Sigmoid colon (tissue), 7 donors: ENCODE measurements around the gene DHRS2. TPM values are rescaled to one million over a fixed set of nuclear protein-coding genes. Genes with fewer than 3 reads are reported as not detected.

Source experiments
- DNase-seq: peaks from one replicate; pipeline ENCODE4 v3.0.0-alpha.2; 2019
- H3K27ac ChIP-seq, 4 donors: fragments of 200-600 bp; sonication (generic); one replicate each; pipeline ENCODE4 v1.5.1; 2016 to 2019; ENCODE audit warnings: mild to moderate bottlenecking in 1 of 4
- H3K27me3 ChIP-seq, 3 donors: fragments of 200-600 bp; sonication (generic); one replicate each; pipeline ENCODE4 v1.5.1; 2019; ENCODE audit warnings: mild to moderate bottlenecking in 1 of 3
- H3K36me3 ChIP-seq, 4 donors: fragments of 200-600 bp; sonication (generic); one replicate each; pipeline ENCODE4 v1.5.1; 2016 to 2019
- H3K4me1 ChIP-seq, 4 donors: fragments of 200-600 bp; sonication (generic); one replicate each; pipeline ENCODE4 v1.5.1; 2017 to 2019
- H3K4me3 ChIP-seq, 4 donors: fragments of 200-600 bp; sonication (generic); one replicate each; pipeline ENCODE4 v1.5.1; 2017 to 2019; ENCODE audit warnings: mild to moderate bottlenecking in 2 of 4, moderate library complexity in 1 of 4
- H3K9me3 ChIP-seq, 4 donors: fragments of 200-600 bp in 3 of 4; sonication (generic) in 3 of 4; one replicate each; pipeline versions ENCODE4 v1.5.1 to v1.6.1; 2013 to 2019
- CTCF ChIP-seq, 4 experiments: fragments of 450-650 bp in 3 of 4; fragments of 200-600 bp in 1 of 4; IDR thresholded peaks; one replicate each; pipeline ENCODE4 v1.5.1; 2016 to 2019; ENCODE audit warnings: antibody characterized with exemption in 4 of 4, mild to moderate bottlenecking in 3 of 4, moderate library complexity in 2 of 4
- EP300 ChIP-seq, 4 donors: sonication (generic); formaldehyde crosslinking; IDR thresholded peaks; one replicate each; pipeline ENCODE4 v1.6.1; 2017; ENCODE audit warnings: antibody characterized with exemption in 4 of 4
- POLR2A ChIP-seq, 2 donors: fragments of 450-650 bp; IDR thresholded peaks; one replicate each; pipeline ENCODE4 v1.6.1; 2016; ENCODE audit warnings: antibody characterized with exemption in 2 of 2, mild to moderate bottlenecking in 2 of 2, moderate library complexity in 2 of 2
- POLR2AphosphoS5 ChIP-seq, 4 donors: sonication (generic); formaldehyde crosslinking; IDR thresholded peaks; one replicate each; pipeline ENCODE4 v1.6.1; 2017; ENCODE audit warnings: antibody characterized with exemption in 4 of 4
- whole genome bisulfite sequencing, 2 donors: extraction: QIAGEN DNeasy Blood & Tissue Kit; methylation state at CpG; one replicate each; pipeline ENCODE4 v1.1.7; 2013; 5-methylcytosine and 5-hydroxymethylcytosine counted together
- intact Hi-C: fragments of 100-400 bp; cut with DNase I; formaldehyde crosslinking; loops from one replicate; pipeline ENCODE4 v1.15.1; 2023
- polyA plus RNA-seq, 3 donors: library from polyadenylated mRNA; stranded (reverse); fragments of 200-250 nt; gene quantifications; one replicate each; pipeline ENCODE4 v1.2.3, GENCODE V29; 2013
- total RNA-seq, 4 donors: library from RNA; depleted of rRNA; stranded (reverse); fragments of >200 nt; gene quantifications; one replicate each; pipeline ENCODE4 v1.1.0, GENCODE V29; 2016
- donor health status: healthy with polysubstance abuse.
- donor health status: Bipolar disorder and iron deficiency.
- donor health status: healthy.

DHRS2 gene
- total and polyA plus RNA-seq, 7 donors: 0.54 TPM; not detected in 6

GRCh38 chr14:23614395-23614828, 21.8 kb upstream of the DHRS2 start:
- H3K36me3 ChIP-seq: no peaks in the 10 kb centered on the region
- no peaks in the 10 kb centered on the region for H3K9me3 ChIP-seq
- H3K27me3 ChIP-seq: peaks cover 0 to 5% (median 0%) of the 10 kb centered on the region in 3 donors
- no peak overlapping the region for H3K4me3 ChIP-seq
- DNase-seq: no peak
- H3K4me1 ChIP-seq: no peaks in the 10 kb centered on the region
- TF ChIP-seq CTCF (IDR thresholded peaks at IDR 0.05) (no peak), POLR2AphosphoS5 (IDR thresholded peaks at IDR 0.05) (no peak), EP300 (IDR thresholded peaks at IDR 0.05) (no peak), POLR2A (IDR thresholded peaks at IDR 0.05) (no peak)
- 76 to 77% methylated on average over 2 of the region's 2 CpGs for WGBS, 2 donors
- intact Hi-C loops: no loop called here
- H3K27ac ChIP-seq: no peak overlapping the region

- H3K9me3 ChIP-seq: no peaks in the 10 kb centered on the region
- H3K4me3 ChIP-seq: no peak overlapping the region
- DNase-seq: no peak
- WGBS, 2 donors: 65 to 78% methylated on average over 5 of the region's 5 CpGs
- peaks cover 0 to 5% (median 0%) of the 10 kb centered on the region in 3 donors for H3K27me3 ChIP-seq
- H3K4me1 ChIP-seq: no peaks in the 10 kb centered on the region
- H3K27ac ChIP-seq: no peak overlapping the region
- no peaks in the 10 kb centered on the region for H3K36me3 ChIP-seq
- TF ChIP-seq CTCF (IDR thresholded peaks at IDR 0.05) (no peak), EP300 (IDR thresholded peaks at IDR 0.05) (no peak), POLR2A (IDR thresholded peaks at IDR 0.05) (no peak), POLR2AphosphoS5 (IDR thresholded peaks at IDR 0.05) (no peak)
- intact Hi-C loops: no loop called here
Measured at GRCh38 chr14:23615856-23616255, 20.3 kb upstream of the DHRS2 start.

- H3K4me3 ChIP-seq: no peak overlapping the region
- H3K27me3 ChIP-seq: peaks cover 0 to 5% (median 0%) of the 10 kb centered on the region in 3 donors
- no peak for DNase-seq
- intact Hi-C loops: no loop called here
- H3K4me1 ChIP-seq: no peaks in the 10 kb centered on the region
- no peaks in the 10 kb centered on the region for H3K36me3 ChIP-seq
- no peak overlapping the region for H3K27ac ChIP-seq
- no peak for TF ChIP-seq POLR2A (IDR thresholded peaks at IDR 0.05)
- TF ChIP-seq CTCF (IDR thresholded peaks at IDR 0.05): no peak
- TF ChIP-seq EP300 (IDR thresholded peaks at IDR 0.05): no peak
- TF ChIP-seq POLR2AphosphoS5 (IDR thresholded peaks at IDR 0.05): no peak
- 85 to 93% methylated on average over 1 of the region's 1 CpG for WGBS, 2 donors
- no peaks in the 10 kb centered on the region for H3K9me3 ChIP-seq
Measured at GRCh38 chr14:23617539-23617938, 18.6 kb upstream of the DHRS2 start.

GRCh38 chr14:23618415-23618988, 17.7 kb upstream of the DHRS2 start:
- Histone ChIP-seq H3K9me3 (no peaks in the 10 kb centered on the region), H3K27ac (no peak overlapping the region), H3K27me3 (peaks cover 0 to 3% (median 0%) of the 10 kb centered on the region in 3 donors), H3K4me1 (no peaks in the 10 kb centered on the region), H3K4me3 (no peak overlapping the region), H3K36me3 (no peaks in the 10 kb centered on the region)
- intact Hi-C loops: no loop called here
- WGBS, 2 donors: 79 to 81% methylated on average over 2 of the region's 2 CpGs
- TF ChIP-seq POLR2AphosphoS5 (IDR thresholded peaks at IDR 0.05) (no peak), EP300 (IDR thresholded peaks at IDR 0.05) (no peak), POLR2A (IDR thresholded peaks at IDR 0.05) (no peak), CTCF (IDR thresholded peaks at IDR 0.05) (no peak)
- no peak for DNase-seq
